ENCODE measurements around the gene TPRG1. TPM values are rescaled to one million over a fixed set of nuclear protein-coding genes. Genes with fewer than 3 reads are reported as not detected.

TPRG1 gene
- polyA plus RNA-seq, 1 donor = 5.6 TPM

DNA sequence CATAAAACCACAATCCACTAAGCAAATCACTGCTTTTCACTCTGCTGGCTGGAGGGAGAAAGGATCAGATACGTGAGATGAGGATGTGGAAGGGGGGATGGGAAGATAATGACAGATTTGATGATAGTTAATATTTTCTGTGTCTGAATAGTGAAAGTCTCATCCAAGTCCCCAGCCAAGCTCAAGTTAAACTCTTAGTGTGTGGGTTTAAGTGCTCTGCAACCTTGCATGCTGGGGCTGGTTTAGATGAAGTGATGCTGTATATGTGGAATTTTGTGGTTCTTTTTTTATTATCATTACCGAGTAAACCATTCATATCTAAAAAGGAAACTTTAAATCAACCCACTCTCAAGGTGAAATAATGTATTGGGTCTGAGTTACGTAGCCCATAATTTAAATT, 111.0 kb downstream of the TPRG1 start:
- DNase-seq = no peak

DNA sequence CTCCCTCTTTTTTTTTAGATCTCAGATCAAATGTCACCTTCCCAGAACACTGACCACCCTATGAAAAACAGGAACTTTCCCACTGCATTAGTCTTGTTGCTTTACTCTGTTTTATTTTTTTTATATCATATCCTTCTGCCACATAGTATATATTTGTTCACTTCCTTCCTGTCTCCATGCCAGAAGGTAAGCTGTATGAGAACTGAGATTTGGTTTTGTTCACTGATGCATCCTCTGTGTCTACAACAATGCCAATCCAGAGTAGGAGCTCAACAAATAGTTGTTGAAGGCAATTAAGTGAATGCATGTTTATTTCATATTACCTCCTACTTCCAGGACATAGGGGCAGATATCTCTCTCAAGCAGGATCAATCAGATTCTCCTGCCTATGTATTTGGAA, 114.4 kb downstream of the TPRG1 start:
- no peak for DNase-seq

DNA sequence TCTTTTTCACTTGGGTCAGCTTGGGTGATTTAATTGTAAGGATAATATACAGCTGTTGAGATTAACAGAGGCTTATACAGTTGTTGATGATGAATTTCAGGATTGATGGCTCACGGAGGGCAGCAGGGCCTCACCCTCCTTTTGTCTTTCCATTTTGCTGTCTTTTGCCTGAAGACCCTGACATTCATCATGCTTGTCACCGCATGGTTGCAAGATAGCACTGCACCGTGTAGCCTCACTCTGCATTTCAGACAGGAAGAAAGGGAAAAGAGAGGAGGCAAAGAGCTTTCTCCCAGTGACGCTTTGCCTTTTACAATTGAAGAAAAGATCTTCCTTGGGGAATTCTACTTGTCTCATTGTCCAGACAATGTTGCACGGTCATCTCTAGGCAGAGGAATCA, 115.1 kb downstream of the TPRG1 start:
- DNase-seq = no peak

DNA sequence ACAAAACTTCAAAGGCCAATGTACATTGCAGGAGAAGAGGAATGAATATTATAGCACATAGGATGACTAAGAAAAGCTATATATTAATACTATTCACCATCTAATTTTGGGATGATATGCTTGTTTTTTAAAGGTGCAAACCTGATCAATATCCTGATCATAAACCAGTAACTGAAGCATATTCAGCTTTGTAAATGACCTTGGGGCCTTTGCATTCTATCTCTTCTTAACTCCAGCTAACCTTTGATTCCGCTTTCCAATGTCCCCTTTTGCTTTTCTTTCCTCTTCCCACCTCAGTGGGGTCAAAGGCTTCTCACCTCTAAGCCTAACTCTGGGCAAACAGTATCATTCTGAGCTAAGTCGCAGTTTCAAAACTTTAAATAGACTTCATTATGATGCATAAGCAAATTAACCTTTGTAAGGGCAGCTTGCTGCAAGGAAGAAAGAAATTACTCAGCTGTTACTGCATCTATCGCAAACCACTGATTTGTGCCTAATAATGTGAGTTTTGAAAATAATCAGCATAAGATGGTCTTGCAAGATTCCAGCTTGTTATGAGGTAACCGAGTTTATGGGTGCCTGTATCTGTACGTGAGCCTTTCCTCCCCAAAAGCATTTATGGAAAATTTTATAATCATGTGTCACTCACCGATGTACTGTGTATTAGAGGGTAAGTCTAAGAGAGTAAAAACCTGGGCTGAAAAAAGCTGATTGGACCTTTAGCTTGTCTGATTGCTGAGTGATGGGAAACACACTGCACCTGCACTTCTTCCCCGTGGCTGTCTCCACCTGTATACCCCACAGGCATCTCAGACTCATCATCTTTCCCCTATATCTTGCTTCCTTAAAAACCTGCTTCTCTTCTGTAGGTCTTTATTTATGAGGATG, 116.8 kb downstream of the TPRG1 start:
- no peak for DNase-seq

DNA sequence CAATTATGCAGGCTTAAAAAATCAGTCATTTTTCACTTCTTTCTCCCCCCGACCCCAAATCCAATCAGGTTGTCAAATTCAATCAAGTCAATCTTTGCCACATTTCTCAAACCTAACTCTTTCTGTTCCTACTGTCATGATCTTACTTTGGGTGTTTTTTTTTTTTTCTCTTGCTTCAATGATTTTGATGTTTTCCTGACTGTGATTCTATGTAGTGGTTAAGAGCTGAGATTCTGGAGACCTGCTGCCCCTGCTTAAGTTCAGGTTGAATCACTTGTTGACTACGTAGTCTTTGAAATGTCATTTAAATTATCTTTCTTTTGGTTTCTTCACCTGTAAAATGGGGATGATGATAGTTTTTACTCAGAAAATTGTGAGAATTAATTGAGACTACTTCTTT, 117.5 kb downstream of the TPRG1 start:
- no peak for DNase-seq

DNA sequence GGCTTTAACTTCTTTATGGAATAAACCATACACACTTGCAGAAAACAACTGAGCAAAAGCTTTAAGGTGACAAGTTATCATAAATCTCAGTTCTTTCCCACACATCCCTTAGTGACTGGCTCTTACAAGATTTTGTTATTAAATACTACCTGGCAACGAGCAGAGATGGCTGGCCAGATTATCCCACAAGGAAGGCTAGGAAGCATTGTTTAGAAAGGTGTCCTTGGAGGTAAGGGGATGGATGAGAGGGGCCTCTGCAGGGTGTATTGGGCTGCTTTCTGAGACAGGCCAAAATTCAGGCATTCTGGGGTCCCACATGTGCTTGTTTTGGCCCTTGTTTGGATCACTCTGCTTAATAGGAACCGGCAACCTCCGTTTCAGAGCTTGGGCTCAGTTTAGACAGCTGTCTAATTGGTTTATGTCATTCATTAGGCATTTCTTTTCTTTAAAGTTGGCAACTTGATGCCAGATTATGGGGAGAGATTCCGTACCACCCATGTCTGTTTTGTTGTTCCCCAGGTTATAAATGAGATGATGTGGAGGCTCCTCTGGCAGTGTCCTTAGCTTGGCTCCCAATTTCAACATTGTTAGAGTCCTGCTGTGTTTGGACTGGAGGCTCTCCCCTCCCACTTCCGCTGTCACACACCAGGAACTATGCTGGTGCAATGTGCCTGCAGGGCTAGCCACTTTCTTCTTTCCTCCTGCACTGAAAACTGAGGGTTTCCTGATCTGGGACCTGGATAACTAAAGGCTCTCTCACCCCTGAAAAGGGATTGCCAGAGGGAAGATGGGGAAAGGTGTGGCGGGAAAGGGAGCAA, 121.1 kb downstream of the TPRG1 start:
- no peak for DNase-seq

DNA sequence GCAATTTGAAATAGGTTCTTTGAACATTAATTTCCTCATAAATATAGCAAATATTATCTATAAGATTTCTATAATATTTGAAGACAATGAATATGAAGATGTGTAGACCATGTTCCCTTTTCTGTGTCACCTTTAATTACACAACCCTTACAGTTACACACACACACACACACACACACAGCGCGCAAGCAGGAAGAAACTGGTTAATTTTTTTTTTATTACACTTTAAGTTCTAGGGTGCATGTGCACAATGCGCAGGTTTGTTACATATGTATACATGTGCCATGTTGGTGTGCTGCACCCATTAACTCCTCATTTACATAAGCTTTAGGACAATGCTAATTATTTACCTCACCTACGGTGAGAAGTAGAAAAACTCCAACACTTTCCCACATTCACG, 122.9 kb downstream of the TPRG1 start:
- DNase-seq = no peak

DNA sequence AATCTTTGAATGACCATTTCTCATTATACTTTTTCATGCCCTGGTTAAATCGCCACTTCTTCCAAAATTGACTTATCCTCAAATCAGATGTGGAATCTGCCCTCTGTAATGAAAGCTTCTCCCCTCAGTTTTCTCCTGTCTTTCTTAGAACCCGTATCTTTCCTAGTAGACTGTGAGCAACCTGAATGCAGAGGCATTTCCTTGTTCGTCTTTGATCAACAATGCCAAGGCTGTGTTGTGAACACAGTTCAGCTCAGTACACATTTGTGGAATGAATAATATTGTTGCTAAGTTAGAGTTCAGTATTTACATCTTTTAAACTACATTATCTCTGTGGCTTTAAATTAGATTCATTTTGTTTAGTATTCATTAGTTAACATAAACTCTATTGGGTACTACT, 123.3 kb downstream of the TPRG1 start:
- DNase-seq = no peak

DNA sequence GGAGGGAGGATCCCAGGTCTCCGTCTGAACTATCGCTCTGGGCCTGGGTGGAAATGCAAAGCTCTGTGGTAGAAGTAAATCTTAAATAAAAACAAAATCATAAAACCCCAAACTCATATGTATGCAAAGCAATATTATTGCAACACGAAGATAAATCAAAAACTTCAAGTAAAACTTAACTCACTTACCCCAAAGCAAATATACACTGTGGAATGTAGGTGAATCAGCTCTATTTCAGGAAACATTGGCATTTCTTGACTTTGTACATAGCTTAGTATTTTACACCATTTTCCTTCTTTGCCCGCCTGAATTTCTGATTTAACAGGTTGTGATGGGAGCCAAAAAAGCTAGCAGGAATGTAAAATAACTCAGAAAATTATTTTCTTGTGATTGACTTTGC, 126.2 kb downstream of the TPRG1 start:
- DNase-seq = no peak

DNA sequence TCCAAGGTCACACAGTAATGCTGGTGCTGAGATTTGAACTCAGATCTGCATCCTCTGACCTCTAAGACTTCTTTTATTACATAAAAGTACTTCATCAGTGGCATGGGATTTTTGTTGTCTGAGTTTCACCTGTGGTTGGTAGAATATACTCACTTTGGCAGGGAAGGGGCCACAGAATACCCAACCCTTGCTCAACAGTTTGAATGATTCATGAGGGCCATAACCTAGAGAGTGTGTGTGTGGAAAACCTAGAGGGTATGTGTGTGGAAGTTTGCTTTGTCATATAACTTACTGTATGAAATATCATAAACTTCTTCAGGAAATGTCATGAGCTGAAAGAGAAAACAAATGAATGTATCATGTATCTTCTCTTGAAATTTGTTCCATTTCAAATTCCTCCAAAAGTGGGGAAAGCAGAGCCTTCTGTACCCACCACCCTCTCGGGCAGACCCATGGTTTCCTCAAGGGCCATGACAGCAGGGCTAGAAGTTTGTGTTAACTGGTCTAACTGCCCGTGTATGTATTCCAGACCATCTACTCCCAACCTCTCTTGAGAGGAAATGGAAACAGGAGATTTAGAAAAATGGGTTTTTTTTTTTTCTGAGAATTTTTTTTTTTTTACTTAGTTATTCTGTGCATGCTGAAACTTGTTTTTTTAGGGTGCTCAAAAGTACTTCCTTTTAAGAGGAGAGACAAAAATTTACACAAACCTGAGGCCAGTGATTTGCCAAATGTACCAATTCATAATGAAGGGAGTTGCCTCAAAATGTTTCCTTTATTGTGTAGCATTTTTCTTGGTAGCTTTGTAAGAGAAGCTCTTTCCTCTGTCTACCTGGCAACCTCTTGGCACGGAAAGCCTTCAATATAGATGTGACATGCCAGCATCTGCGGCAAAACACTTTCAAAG, 127.0 kb downstream of the TPRG1 start:
- no peak for DNase-seq

DNA sequence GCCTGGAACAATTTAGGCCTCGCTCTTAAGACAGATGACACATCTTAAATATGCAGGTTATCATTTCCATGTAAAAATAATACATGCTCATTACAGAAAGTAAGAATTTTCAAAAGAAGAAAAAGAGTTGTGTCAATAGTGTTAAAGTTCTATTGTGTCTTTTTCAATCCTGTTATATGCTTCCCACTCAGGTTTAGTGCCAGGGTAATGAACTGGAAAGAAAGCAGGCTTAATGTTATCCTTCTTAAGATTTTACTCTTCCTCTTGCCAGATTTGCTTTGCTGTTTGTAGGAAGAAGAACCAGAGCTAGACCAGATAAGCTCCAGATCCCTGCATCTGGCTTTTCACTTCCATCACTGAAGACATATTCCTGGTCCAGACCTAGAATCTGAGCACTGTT, 128.6 kb downstream of the TPRG1 start:
- no peak for DNase-seq

DNA sequence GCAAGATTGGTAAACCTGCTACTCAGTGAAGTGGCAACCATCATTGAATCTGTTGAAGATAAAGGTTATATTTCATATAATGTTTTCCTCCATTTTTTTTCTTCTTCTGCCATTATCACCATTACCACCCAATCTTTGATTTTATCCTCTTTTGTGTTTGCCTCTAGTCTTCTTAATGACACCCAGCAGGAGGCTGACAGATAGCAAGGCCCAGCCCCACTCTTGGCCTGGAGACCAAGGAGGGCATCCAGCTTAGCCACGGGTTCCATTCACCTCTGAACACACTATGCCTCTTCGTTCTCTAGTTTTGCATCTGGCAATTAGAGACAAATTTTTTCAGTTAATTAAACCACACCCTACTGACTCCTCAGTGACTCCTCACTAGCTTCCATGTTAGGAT, 129.7 kb downstream of the TPRG1 start:
- DNase-seq = no peak

DNA sequence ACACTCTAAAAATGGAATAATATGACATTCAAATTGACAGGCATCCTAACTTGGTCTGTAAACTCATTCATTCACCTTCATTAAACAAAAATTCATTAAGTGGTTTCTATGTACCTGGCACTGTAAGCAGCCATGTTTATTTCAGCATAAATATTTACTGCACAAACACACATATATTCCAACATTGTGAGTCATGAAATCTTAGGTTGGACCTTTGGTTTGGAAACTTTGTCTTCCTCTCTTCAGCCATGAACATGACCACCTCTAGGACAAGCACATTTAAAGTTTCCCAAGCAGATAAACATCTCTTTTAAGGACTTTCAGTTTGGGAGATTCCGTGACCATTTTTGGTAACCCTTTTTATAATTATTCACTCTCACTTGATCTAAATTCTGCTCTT, 131.8 kb downstream of the TPRG1 start:
- DNase-seq = no peak

DNA sequence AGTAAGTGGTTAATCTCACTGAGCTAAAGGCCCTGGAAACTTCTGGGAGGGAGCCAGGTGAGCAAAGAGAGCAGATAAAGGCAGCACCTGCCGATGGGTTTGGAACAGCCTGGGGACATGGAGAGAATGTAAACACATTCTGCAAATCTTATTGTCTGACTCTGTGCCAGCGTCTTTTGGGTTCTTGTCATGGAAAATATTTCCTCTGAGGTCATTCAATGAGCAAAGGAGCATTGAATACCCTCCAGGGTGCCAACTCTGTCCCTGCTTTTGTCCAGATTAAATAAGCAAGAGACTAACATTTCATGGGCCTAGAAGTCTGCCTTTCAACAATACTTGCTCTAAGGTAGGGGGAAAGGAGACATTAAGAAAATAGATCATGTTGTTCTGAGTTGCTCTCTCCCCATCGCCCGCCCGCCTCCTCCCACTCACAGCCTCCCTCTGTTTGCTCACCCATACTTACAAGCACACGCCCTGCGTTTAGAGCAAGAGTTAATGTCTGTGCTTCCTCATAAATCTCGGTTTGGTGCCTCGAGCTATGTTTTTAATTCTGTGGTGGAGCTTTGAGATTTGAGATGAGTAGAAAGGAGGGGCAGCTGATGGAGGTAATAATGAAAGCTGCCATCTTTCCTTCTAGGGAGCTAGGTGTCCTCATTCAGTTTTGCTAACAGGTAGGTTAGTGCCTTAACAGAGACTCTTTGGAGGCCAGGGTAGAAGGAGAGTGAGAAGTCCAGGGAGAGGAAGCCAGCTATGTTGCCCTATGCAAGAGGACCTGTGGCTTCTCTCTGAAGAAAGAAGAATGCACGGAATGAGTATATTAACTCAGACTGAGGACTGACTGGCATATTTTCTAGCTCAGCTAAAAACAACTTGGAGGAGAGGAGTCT, 132.9 kb downstream of the TPRG1 start:
- DNase-seq = no peak

DNA sequence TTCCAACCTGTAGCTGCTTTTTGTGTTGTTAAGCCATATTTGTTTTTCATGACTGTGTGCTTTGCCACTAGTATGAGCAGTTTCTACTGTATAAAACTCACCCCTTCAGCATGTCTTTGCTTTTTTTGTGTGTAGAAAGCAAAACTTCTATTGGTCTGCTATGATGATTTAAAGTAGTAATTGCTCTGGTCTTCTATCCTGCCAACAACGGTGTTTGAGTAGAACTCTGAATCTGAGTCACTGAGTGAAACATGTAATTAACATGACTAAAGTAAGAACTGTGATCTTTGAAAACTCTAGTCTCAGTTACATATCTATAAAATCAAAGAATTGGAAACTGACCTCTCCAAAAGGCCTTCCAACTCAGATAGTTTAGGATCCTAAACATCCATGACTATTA, 133.6 kb downstream of the TPRG1 start:
- no peak for DNase-seq

DNA sequence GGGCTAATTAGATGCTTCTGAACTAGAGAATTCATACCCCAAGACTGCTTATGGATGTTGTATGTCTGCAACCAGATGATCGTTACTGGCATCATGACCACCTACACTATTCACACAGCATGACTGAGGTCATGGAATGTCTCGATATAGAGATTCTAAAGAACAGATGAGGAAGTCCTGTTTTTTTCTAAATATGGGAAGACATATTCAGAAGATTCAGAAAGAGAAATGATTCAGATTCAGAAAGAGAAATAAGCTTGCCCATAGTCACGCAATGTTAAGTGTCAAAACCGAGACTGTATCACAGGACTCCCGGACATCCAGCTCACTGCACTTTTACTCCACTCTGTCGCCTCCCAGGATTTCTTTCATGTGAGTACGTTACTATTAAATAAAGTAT, 136.2 kb downstream of the TPRG1 start:
- no peak for DNase-seq

DNA sequence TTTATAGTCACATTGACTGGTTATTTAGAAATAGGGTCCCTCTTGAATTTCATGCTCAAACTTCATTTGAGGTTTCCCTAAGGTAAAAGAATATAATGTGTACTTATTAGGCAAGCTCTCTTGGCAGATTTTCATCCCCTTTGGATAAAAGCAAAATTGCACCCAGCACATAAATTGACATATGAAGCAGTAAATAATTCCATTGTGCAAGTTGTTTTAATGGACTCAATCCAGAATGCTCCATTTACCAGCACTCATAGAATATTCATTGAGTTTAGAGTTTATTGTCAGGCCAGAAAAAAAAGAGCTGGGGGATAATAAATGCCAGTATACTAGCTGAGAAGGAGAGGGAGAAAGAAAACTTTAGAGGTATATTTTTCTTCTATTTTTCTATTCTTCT, 136.8 kb downstream of the TPRG1 start:
- DNase-seq = no peak

DNA sequence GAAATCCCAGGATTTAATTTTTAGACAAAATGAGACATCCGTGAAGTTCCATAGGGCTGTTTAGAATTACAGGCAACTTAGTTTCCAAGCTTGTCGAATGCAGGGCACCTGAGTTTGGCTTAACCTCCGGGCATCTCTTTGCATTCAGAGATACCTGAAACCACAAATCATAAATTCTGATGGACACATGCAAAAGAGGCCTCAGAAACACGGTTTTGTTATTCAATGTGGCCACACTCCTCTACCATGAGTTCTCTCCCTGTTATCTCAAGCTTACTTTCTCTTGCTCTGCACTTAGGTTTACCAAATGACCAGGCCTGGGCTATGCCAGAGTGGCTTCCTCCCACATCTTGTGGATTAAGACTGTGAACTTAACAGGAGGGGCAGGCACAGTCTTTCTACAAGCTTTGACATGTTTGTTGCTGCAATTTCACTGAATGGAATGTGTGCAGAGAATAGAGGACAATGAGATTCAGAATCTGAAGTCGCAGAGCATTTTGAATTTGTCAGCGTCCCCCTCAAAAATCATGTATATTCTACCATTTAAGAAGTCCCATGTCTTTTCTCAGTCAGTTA, 137.7 kb downstream of the TPRG1 start:
- DNase-seq = no peak

DNA sequence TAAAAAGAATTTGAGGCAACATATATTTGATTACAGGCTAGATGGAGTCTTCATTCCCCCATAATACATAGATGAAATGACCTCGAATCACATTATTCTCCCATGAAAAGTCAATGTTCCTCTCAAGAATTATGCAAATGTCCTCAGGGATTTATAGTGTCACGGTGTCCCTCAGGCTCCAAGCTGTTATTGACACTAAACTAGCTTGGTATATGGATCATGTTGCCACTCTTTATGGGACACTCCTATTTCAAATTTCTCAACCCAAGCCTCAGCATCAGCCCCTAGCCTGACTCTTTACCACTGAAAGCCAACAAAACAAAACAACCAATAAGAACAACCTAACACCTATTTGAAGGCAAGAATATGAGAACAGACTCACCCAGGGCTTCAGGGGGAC, 139.8 kb downstream of the TPRG1 start:
- DNase-seq = no peak

DNA sequence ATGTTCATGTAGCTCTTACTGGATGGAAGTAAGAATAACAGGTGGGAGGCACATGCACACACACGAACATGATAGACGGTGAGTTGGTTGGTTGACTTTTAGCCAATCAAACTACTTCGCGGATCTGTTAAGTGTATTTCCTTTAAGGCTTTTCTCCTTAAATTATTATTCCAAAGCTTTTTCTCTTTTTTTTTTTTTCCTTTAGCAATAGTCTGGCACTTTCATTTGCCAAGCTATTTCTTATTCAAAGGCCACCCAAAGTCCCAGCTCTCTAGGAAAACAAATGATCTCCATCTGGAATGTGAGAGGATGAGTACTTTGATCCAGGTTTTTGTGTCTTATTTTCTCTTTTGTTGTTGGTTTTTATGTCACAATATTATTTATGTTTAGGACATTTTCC, 141.1 kb downstream of the TPRG1 start:
- no peak for DNase-seq

DNA sequence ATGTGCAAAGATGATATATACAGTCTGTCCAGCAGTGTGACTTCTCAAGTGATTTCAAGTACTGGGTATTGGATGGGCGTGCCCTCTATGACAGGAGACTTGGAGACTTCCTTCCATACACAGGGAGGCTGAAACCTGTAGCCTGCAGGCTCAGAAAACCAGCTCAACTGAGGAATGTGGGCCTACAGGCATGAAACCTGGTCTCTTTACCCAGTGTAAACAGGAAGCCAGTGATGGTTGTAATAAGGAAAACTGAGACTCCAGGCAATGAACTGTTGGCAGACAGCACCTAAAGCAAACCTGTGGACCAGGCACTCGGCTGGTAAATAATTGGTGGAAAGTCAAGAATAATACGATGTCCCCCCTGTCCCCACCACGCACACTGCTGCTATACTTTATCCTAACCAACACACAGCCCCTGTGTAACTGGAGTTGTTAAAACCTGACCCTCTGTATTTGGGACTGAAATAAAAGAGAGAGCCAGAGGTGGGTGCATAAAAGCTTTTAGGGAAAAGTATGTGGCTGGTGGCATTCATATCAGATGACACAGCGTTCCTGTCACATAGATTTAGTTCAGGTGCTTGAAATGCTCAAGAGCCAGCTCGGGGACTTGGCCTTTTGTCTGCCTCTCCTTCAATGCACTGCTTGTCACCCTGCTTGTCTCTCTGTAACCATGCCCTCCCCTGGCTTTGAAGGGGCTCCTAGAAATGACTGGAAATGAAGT, 144.7 kb downstream of the TPRG1 start:
- DNase-seq = no peak

Measured in hindlimb muscle (tissue), 1 donor.